H1 (cell line): Measurements from ENCODE around the gene KCNJ13. TPM values are rescaled to one million over a fixed set of nuclear protein-coding genes. Genes with fewer than 3 reads are reported as not detected.

Source experiments
- CTCF ChIA-PET: fragments of 300-600 bp; sonication (Branson Sonifier 250); formaldehyde crosslinking; loops from one replicate; lab custom pipeline; 2021; ENCODE audit not compliant: partially characterized antibody; lab: Charles Lee
- POLR2A ChIA-PET: fragments of 300-600 bp; sonication (Branson Sonifier 250); formaldehyde crosslinking; loops from one replicate; lab custom pipeline; 2021; ENCODE audit warnings: inconsistent platforms; ENCODE audit not compliant: partially characterized antibody; lab: Charles Lee
- DNase-seq, 2 experiments: peaks; one replicate each; pipeline versions ENCODE4 v3.0.0 to v3.0.0-alpha.2; 2010 to 2022; ENCODE audit warnings: low spot score in 2 of 2, low read depth in 1 of 2, mixed read lengths in 1 of 2
- FAIRE-seq: peaks from 2 replicates; lab custom pipeline; 2011; peaks lifted over from hg19 to GRCh38; lab: Jason Lieb, UNC
- H2AFZ ChIP-seq: 2 replicates; pipeline ENCODE4 v1.8.1; 2012; ENCODE audit warnings: low read length, inconsistent platforms
- H2AK5ac ChIP-seq: 2 replicates; pipeline ENCODE4 v1.6.1; 2013; ENCODE audit warnings: low read depth, low read length
- H2BK120ac ChIP-seq: replicated peaks from 2 replicates; pipeline ENCODE3; 2013; ENCODE audit warnings: low read depth, low read length, inconsistent platforms
- H2BK12ac ChIP-seq: 2 replicates; pipeline ENCODE4 v1.6.1; 2013; ENCODE audit warnings: low read depth, low read length
- H2BK15ac ChIP-seq: 2 replicates; pipeline ENCODE4 v1.6.1; 2013; ENCODE audit warnings: low read length
- H2BK20ac ChIP-seq: 2 replicates; pipeline ENCODE4 v1.6.1; 2013; ENCODE audit warnings: low read length
- H2BK5ac ChIP-seq: 2 replicates; pipeline ENCODE4 v1.6.1; 2013; ENCODE audit warnings: low read depth, low read length
- H3K14ac ChIP-seq: 2 replicates; pipeline ENCODE4 v1.6.1; 2013; ENCODE audit warnings: inconsistent platforms; ENCODE audit not compliant: insufficient read length
- H3K18ac ChIP-seq: 2 replicates; pipeline ENCODE4 v1.6.1; 2013; ENCODE audit warnings: low read length; ENCODE audit errors: extremely low read depth
- H3K23ac ChIP-seq: 2 replicates; pipeline ENCODE4 v1.6.1; 2013; ENCODE audit warnings: inconsistent platforms; ENCODE audit not compliant: insufficient read length
- H3K23me2 ChIP-seq: 2 replicates; pipeline ENCODE4 v1.6.1; 2013; ENCODE audit warnings: low read depth, low read length
- H3K27ac ChIP-seq: 2 replicates; pipeline ENCODE4 v1.6.1; 2011; ENCODE audit warnings: low read depth, low read length, inconsistent platforms
- H3K27me3 ChIP-seq, 4 experiments: replicated peaks in 1 of 4; 1 replicate in 1 of 4; 2 replicates in 3 of 4; pipeline versions ENCODE4 v1.6.1 to v1.8.1; 2011 to 2013; ENCODE audit warnings: low read length in 3 of 4, mild to moderate bottlenecking in 3 of 4, inconsistent platforms in 2 of 4, mixed read lengths in 2 of 4, moderate library complexity in 1 of 4; ENCODE audit not compliant: control insufficient read depth in 3 of 4, insufficient read depth in 3 of 4; ENCODE audit errors: extremely low read depth in 1 of 4
- H3K36me3 ChIP-seq, 4 experiments: 2 replicates each; pipeline versions ENCODE4 v1.6.1 to v1.8.1; 2011 to 2013; ENCODE audit warnings: mild to moderate bottlenecking in 4 of 4, low read length in 3 of 4, moderate library complexity in 2 of 4, control low read depth in 1 of 4, inconsistent platforms in 1 of 4; ENCODE audit not compliant: insufficient read depth in 4 of 4, control insufficient read depth in 2 of 4
- H3K4ac ChIP-seq: replicated peaks from 2 replicates; pipeline ENCODE3; 2013; ENCODE audit warnings: low read length, low read depth, mixed read lengths, inconsistent platforms; ENCODE audit not compliant: insufficient read length
- H3K4me1 ChIP-seq, 4 experiments: replicated peaks in 1 of 4; 1 replicate in 1 of 4; 2 replicates in 3 of 4; pipeline versions ENCODE4 v1.6.1 to v1.8.1; 2011 to 2013; ENCODE audit warnings: low read length in 3 of 4, inconsistent platforms in 2 of 4, mixed read lengths in 1 of 4; ENCODE audit not compliant: insufficient read depth in 4 of 4, control insufficient read depth in 3 of 4
- H3K4me2 ChIP-seq, 2 experiments: 2 replicates each; pipeline versions ENCODE4 v1.6.1 to v1.8.1; 2011 to 2013; ENCODE audit warnings: low read depth in 2 of 2, low read length in 2 of 2, control low read depth in 1 of 2, inconsistent platforms in 1 of 2, mild to moderate bottlenecking in 1 of 2; ENCODE audit not compliant: insufficient read depth in 1 of 2
- H3K4me3 ChIP-seq, 4 experiments: fragments of 200-600, 300-600 bp in 1 of 4; sonication (generic), shearing (Covaris generic), sonication (Bioruptor Twin) in 1 of 4; 2 replicates each; pipeline versions ENCODE4 v1.5.1 to v1.8.1; 2011 to 2016; ENCODE audit warnings: low read length in 4 of 4, low read depth in 3 of 4, control low read depth in 2 of 4, inconsistent platforms in 2 of 4, mild to moderate bottlenecking in 2 of 4, mixed read lengths in 1 of 4, moderate library complexity in 1 of 4; ENCODE audit not compliant: insufficient read depth in 2 of 4; ENCODE audit errors: extremely low read depth in 1 of 4
- H3K56ac ChIP-seq: replicated peaks from 2 replicates; pipeline ENCODE3; 2013; ENCODE audit warnings: low read depth, mild to moderate bottlenecking, mixed read lengths, low read length, inconsistent platforms; ENCODE audit not compliant: insufficient read length
- H3K79me1 ChIP-seq: 2 replicates; pipeline ENCODE4 v1.6.1; 2013; ENCODE audit warnings: low read depth, low read length, control low read depth
- H3K79me2 ChIP-seq, 2 experiments: 2 replicates each; pipeline versions ENCODE4 v1.6.1 to v1.8.1; 2012 to 2013; ENCODE audit warnings: low read length in 2 of 2, mild to moderate bottlenecking in 2 of 2, inconsistent platforms in 1 of 2; ENCODE audit not compliant: insufficient read depth in 2 of 2, control insufficient read depth in 1 of 2
- H3K9ac ChIP-seq, 4 experiments: replicated peaks in 1 of 4; 1 replicate in 1 of 4; 2 replicates in 3 of 4; pipeline versions ENCODE4 v1.6.1 to v1.8.1; 2011 to 2013; ENCODE audit warnings: low read depth in 3 of 4, low read length in 3 of 4, control low read depth in 2 of 4, mild to moderate bottlenecking in 2 of 4, moderate library complexity in 2 of 4, inconsistent platforms in 1 of 4; ENCODE audit errors: extremely low read depth in 1 of 4
- H3K9me3 ChIP-seq, 2 experiments: 2 replicates each; pipeline versions ENCODE4 v1.6.1 to v1.8.1; 2012 to 2013; ENCODE audit warnings: mild to moderate bottlenecking in 2 of 2, moderate library complexity in 2 of 2, control low read depth in 1 of 2, inconsistent platforms in 1 of 2, low read depth in 1 of 2, low read length in 1 of 2, mixed read lengths in 1 of 2; ENCODE audit not compliant: insufficient read depth in 2 of 2
- H4K20me1 ChIP-seq, 2 experiments: replicated peaks in 1 of 2; 2 replicates each; pipeline versions ENCODE3 to v1.8.1; 2011 to 2013; ENCODE audit warnings: inconsistent platforms in 2 of 2, low read length in 2 of 2, mild to moderate bottlenecking in 1 of 2; ENCODE audit not compliant: insufficient read depth in 2 of 2, control insufficient read depth in 1 of 2
- H4K5ac ChIP-seq: 2 replicates; pipeline ENCODE4 v1.6.1; 2013; ENCODE audit warnings: low read length, low read depth, mixed read lengths, inconsistent platforms; ENCODE audit not compliant: insufficient read length
- H4K8ac ChIP-seq: 2 replicates; pipeline ENCODE4 v1.8.0; 2013; ENCODE audit warnings: mild to moderate bottlenecking, moderate library complexity, low read length, inconsistent platforms; ENCODE audit not compliant: insufficient read depth; ENCODE audit errors: extremely low read depth
- H4K91ac ChIP-seq: replicated peaks from 2 replicates; pipeline ENCODE3; 2013; ENCODE audit warnings: low read length, mixed read lengths, inconsistent platforms; ENCODE audit not compliant: insufficient read length
- USF2 ChIP-seq: IDR thresholded peaks from 2 replicates; pipeline ENCODE4 v1.6.1; 2011; ENCODE audit warnings: low read length, improper control_type of control experiment
- polyA plus RNA-seq, 7 experiments: library from polyadenylated mRNA; depleted of rRNA in 3 of 7; stranded (reverse) in 5 of 7; unstranded in 2 of 7; fragments of >200 nt in 5 of 7; fragments of 200-250 nt in 2 of 7; gene quantifications; 1 replicate in 5 of 7; 2 replicates in 1 of 7; 4 replicates in 1 of 7; pipeline versions ENCODE4 v1.2.1 to v1.2.3, GENCODE V29; 2011 to 2013; ENCODE audit warnings: missing spikeins in 2 of 7, mixed read lengths in 2 of 7
- total RNA-seq: library from RNA; stranded (reverse); fragmentation: NEBNext Ultra II Directional; extraction: Animal tissue kit (Norgen Biotek cat#: 25700); gene quantifications from 2 replicates; pipeline ENCODE4 v1.2.1, GENCODE V29; 2021

The KCNJ13 gene
- total and polyA plus RNA-seq, 2 of the 8 experiments (the other 6 are each of a cell fraction or from before 2014, with no cell fraction given), result not detected

- DNase-seq, result no peak
- Histone ChIP-seq H2AK5ac (no peak overlapping the region), H3K14ac (no peak overlapping the region), H3K4ac (no peak overlapping the region), H3K79me1 (no peaks in the 10 kb centered on the region), H3K9ac (no peak overlapping the region), H3K79me2 (no peaks in the 10 kb centered on the region), H2BK120ac (no peak overlapping the region), H3K18ac (no peak overlapping the region), H3K4me2 (no peak overlapping the region), H4K8ac (no peak overlapping the region), H3K23me2 (no peaks in the 10 kb centered on the region; the same call in 1 of the 2 replicates), H4K20me1 (no peaks in the 10 kb centered on the region), H3K4me3 (no peak overlapping the region), H2BK15ac (no peak overlapping the region), H3K56ac (no peak overlapping the region), H3K9me3 (no peaks in the 10 kb centered on the region), H3K27ac (no peak overlapping the region), H4K5ac (no peak overlapping the region), H3K27me3 (no peaks in the 10 kb centered on the region), H3K23ac (no peak overlapping the region), H3K4me1 (peaks cover 0 to 5% (median 0%) of the 10 kb centered on the region in 4 experiments; a peak in 1 of 7 replicates), H4K91ac (no peak overlapping the region), H2BK20ac (no peak overlapping the region), H2BK5ac (no peak overlapping the region), H2BK12ac (no peak overlapping the region), H2AFZ (no peak overlapping the region), H3K36me3 (peaks cover 8 to 34% (median 18%) of the 10 kb centered on the region in 4 experiments; a peak in 7 of 8 replicates)
- TF ChIP-seq USF2, result no peak
- POLR2A ChIA-PET, result no interaction called here
- FAIRE-seq, result peak; percentile 24
- CTCF ChIA-PET, result no interaction called here
These were observed 21.8 kb upstream of the KCNJ13 start for GRCh38 chr2:232798187-232798586.
